HepG2 (cell line): ENCODE data around the gene EHD4.

Experiments
- CTCF ChIP-seq: sonication (generic); formaldehyde crosslinking; IDR thresholded peaks from 2 replicates; pipeline ENCODE4 v1.5.0; 2020; ENCODE audit warnings: mild to moderate bottlenecking, missing genetic modification reagents, moderate library complexity
- MYC ChIP-seq: sonication (generic); formaldehyde crosslinking; IDR thresholded peaks from 2 replicates; pipeline ENCODE4 v1.9.0; 2021; ENCODE audit warnings: missing genetic modification reagents, borderline replicate concordance
- NFIB ChIP-seq: sonication (generic); formaldehyde crosslinking; IDR thresholded peaks from 2 replicates; pipeline ENCODE4 v1.9.0; 2021; ENCODE audit warnings: missing genetic modification reagents, mild to moderate bottlenecking, borderline replicate concordance
- PBX3 ChIP-seq: sonication (generic); formaldehyde crosslinking; IDR thresholded peaks from 2 replicates; pipeline ENCODE4 v1.8.1; 2023; ENCODE audit warnings: missing genetic modification reagents, inconsistent platforms, borderline replicate concordance
- SAP130 ChIP-seq: IDR thresholded peaks from 2 replicates; pipeline ENCODE4 v1.6.1; 2016; ENCODE audit warnings: low read depth
- SP1 ChIP-seq, 2 experiments: fragments of 450-650 bp in 1 of 2; sonication (generic) in 1 of 2; formaldehyde crosslinking in 1 of 2; IDR thresholded peaks; 2 replicates each; pipeline versions ENCODE4 v1.4.0 to v1.6.1; 2016 to 2020; ENCODE audit warnings: missing genetic modification reagents in 1 of 2
- TCF12 ChIP-seq, 2 experiments: fragments of 450-650 bp in 1 of 2; sonication (generic) in 1 of 2; formaldehyde crosslinking in 1 of 2; IDR thresholded peaks; 2 replicates each; pipeline versions ENCODE4 v1.6.1 to v1.8.0; 2017 to 2022; ENCODE audit warnings: antibody characterized with exemption in 1 of 2, mild to moderate bottlenecking in 1 of 2, missing genetic modification reagents in 1 of 2, moderate library complexity in 1 of 2
- TFAP4 ChIP-seq: sonication (generic); IDR thresholded peaks from 2 replicates; pipeline ENCODE4 v1.6.1; 2016; ENCODE audit warnings: low read depth, borderline replicate concordance
- ZBTB7A ChIP-seq: sonication (generic); formaldehyde crosslinking; IDR thresholded peaks from 2 replicates; pipeline ENCODE4 v1.8.0; 2022; ENCODE audit warnings: mild to moderate bottlenecking, missing genetic modification reagents
- ZNF282 ChIP-seq: fragments of 450-650 bp; IDR thresholded peaks from 2 replicates; pipeline ENCODE4 v1.6.1; 2018; ENCODE audit not compliant: partially characterized antibody

GRCh38 chr15:41936155-41936554, 36.2 kb downstream of the EHD4 start:
- TF ChIP-seq TCF12 (IDR thresholded peaks at IDR 0.05) (no peak), TCF12 (CRISPR knock-in tag; IDR thresholded peaks at IDR 0.05) (no peak), NFIB (CRISPR knock-in tag) (no peak), PBX3 (CRISPR knock-in tag) (no peak), MYC (CRISPR knock-in tag) (no peak), TFAP4 (no peak), CTCF (CRISPR knock-in tag) (no peak), SAP130 (CRISPR knock-in tag) (no peak), ZBTB7A (CRISPR knock-in tag) (no peak), SP1 (IDR thresholded peaks at IDR 0.05) (no peak), SP1 (CRISPR knock-in tag; IDR thresholded peaks at IDR 0.05) (no peak), ZNF282 (no peak)
